GM18517 (cell line): ENCODE results near the gene SUGCT.
"Not testable (repeated sequence)": the region's sequence is repeated elsewhere in the genome, so short reads cannot be mapped to it uniquely, and the experiment has no call there.

Experiments
- ATAC-seq: cut with Tn5 transposase; IDR thresholded peaks from one replicate; pipeline ENCODE4 v1.9.1; 2021; ENCODE audit warnings: mild to moderate bottlenecking, moderate library complexity; ENCODE audit not compliant: unreplicated experiment

Gene SUGCT

GRCh38 chr7:40647719-40648118 lies 512.9 kb downstream of the SUGCT start:
- ATAC-seq, result no peak

DNA sequence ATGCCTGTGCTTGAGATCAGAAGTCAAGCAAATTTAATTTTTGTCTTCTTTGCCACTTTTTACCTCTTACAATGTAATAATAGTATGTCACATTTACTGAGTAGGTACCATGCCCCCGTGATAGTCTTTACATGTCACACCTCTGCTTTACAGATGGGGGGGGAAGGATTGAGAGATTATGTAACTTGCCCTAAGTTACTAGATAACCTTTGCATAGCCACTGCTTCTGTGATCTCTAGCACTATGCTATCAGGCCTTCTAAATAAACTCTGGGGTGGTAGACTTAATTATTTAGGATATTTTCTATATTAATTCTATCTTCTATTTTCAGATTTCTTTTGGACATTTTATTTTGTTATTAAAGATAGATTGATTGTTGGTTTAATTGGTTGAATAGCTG lies 514.4 kb downstream of the SUGCT start:
- no peak for ATAC-seq

DNA sequence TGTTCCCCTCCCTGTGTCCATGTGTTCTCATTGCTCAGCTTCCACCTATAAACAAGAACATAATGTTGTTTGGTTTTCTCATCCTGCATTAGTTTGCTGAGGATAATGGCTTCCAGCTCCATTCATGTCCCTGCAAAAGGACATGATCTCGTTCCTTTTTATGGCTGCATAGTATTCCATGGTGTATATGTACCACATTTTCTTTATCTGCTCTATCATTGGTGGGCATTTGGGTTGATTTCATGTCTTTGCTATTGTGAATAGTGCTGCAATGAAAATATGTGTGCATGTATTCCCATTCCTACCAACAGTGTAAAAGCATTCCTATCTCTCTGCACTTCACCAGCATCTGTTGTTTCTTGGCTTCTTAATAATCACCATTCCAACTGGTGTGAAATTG lies 516.1 kb downstream of the SUGCT start:
- ATAC-seq, result not testable (repeated sequence)

DNA sequence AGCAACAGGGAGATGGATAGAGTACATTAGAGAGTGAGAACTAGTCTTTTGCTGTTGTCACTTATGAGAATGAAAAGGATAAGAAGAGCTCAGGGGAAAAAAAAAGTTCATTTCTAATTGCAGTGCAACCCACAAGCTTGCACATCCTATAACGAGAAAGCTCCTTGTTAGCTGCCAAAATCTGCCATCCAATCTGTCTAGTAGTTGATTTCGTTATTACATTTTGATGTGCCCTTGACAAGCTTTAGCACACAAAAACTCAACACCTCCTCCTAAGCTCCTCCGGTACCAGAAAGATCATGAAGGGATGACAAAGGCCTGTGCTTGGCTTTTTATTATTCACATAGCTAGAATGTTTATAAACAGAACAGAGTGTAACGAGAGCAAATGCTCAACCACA lies 519.4 kb downstream of the SUGCT start:
- no peak for ATAC-seq

DNA sequence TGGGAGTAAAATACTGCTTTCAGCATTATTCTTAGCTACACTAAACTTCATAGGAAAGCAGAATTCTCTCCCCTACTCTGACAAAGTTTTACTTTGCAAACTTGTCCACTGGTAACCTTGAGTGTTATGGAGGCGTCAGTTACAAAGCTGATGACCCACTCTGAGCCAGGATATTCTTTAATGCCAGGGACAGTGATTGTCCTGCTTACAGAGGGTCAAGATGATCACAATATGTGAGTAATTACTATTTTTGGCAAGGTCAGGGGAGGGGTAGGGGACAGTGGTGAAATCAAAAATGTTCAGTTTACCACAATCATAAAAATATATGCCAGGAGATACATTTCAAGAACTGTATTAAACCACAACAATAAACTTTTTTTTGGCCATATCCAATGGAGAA lies 520.6 kb downstream of the SUGCT start:
- ATAC-seq, result no peak

GRCh38 chr7:40656349-40656748 lies 521.5 kb downstream of the SUGCT start:
- ATAC-seq, result no peak

GRCh38 chr7:40658729-40659128 lies 523.9 kb downstream of the SUGCT start:
- no peak for ATAC-seq

DNA sequence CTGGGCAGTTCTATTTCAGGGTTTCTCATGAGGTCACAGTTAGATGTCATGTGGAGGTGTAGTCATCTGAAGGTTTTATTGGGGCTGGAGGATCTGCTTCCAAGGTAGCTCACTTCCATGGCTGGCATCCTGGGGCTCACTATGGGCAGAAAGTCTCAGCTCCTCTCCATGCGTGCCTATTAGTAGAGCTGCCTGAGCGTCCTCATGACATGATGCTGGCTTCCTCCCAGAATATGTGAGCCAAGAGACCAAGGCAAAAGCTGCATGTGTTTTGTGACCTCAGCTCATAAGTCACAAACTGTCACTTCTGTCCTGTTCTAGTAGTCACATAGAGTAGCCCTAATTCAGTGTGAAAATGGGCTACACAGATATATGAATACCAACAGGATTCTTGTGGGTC lies 524.4 kb downstream of the SUGCT start:
- no peak for ATAC-seq

GRCh38 chr7:40673285-40673684 lies 538.5 kb downstream of the SUGCT start:
- ATAC-seq, result no peak

DNA sequence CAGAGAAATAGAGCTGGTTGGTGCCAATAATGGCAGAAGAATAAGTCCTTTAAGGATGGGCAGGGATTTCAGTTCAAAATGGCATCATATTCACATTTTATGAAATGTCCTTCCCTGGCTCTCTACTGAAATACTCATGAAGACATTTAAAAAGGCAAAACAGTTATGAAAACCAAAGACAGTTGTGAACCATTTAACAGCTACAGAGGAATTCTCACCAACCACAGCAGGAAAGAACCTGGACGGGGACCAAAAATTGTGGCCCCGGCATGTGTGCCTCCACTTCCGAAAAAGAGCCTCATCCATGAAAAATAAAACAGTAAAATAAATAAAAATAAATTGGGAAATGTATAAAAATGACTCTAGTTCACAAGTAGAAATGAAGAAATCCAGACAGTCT lies 539.5 kb downstream of the SUGCT start:
- ATAC-seq, result no peak

DNA sequence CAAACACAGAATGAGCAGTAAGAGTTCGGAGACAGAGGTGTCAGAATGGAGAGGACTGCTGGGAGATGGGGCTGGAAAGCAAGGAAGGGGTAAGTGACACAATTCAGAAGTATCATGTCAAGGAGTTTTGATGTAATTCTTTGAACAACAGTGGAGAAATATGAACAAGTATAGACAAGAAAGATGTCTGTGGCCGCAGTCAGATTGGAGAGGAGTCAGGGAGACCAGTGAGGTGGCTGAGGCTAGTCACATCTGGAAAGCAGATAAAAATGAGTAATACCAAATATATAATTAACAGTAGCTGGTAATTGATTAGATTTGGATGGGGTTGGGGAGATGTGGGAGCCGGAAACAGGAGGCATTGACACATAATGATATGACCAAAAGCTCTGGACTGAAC lies 540.9 kb downstream of the SUGCT start:
- ATAC-seq, result no peak

- no peak for ATAC-seq
Observed at GRCh38 chr7:40676221-40676620, 541.4 kb downstream of the SUGCT start.

- ATAC-seq, result peak; percentile 80
Observed at GRCh38 chr7:40680657-40681056, 545.9 kb downstream of the SUGCT start.

- no peak for ATAC-seq
Observed at GRCh38 chr7:40682696-40683095, 547.9 kb downstream of the SUGCT start.

DNA sequence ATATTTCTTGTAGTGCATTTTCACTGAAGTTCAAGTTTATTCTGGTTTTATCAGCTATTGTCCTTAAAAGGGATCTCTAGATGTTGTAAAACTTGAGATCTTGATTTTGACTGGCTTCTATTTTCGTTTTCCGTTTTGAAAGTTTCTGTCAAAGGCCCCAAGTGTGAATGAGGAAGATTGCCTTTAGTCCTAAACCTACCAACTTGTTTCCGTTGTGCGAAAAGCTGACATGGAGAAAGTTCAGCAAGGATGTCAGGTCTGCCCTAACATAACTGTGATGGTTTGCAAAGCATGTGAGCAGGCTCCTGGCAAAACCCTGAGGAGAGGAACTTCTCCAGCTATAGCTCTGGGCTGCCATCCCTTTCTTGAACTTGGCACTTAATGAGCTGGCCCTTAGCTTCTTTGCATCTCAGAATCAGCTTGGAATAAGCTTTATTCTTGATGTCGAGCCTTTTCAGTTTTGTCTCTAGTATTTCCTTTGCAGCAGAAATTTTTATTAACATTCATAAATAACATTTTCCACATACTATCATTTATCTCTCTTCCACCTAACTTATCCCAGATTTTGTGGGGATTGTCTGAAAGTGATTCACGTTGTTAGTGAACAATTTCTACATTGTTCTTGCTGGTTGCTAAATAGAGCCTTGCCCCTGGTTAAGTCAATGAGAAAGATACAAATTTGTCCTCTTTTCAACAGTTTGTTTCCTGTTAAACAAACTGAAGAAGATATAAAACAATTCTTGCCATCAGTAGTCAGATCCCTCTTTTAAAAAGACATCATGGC lies 559.4 kb downstream of the SUGCT start:
- no peak for ATAC-seq

DNA sequence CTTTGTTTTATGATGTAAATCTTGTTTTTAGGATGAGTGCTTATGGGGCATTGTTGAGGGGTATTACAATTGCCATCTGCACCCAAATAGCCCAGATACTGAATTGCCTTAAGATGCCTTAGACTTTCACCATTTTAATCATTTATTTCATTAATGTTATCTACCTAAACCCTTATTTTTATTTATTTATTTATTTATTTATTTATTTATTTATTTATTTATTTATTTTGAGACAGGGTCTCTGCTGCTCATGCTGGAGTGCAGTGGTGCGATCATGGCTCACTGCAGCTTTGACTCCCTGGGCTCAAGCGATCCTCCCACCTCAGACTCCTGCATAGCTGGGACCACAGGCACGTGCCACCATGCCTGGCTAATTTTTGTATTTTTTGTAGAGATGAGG lies 560.2 kb downstream of the SUGCT start:
- no peak for ATAC-seq

DNA sequence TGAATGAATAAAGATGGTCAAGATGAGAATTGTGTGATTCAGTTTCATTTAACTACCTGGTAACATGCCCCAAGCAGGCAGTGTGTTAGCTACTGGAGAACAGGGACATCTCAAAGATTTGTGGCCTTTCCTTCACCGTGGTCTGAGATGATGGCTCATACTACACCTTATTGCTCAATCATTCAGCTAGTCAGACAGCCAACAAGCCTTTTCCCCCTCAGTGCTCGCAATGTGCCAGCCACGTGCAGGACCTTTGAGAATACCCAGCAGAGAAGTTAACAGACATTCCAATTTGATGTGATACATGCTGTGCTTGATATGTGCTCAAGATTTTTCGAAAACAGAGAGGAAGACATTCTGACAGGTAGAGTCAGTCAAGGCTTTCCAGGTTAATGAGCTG lies 562.8 kb downstream of the SUGCT start:
- ATAC-seq, result no peak

GRCh38 chr7:40698214-40698920 lies 563.6 kb downstream of the SUGCT start:
- ATAC-seq, result no peak

DNA sequence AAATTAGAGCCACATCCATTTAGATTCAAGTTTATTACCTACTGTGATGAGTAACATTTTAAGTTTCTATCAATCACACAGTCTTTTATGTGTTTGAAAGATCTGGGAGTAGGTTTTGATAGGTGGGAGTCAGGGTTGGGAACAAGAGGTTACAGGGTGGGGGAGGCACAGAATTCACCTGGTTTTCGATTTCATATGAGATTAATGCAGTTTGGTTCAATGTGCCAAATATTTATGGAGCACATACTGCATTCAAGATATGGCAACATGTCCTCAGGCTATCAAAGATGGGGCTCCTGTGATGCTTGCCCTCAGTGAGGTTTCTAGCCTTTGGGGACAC lies 564.1 kb downstream of the SUGCT start:
- no peak for ATAC-seq

DNA sequence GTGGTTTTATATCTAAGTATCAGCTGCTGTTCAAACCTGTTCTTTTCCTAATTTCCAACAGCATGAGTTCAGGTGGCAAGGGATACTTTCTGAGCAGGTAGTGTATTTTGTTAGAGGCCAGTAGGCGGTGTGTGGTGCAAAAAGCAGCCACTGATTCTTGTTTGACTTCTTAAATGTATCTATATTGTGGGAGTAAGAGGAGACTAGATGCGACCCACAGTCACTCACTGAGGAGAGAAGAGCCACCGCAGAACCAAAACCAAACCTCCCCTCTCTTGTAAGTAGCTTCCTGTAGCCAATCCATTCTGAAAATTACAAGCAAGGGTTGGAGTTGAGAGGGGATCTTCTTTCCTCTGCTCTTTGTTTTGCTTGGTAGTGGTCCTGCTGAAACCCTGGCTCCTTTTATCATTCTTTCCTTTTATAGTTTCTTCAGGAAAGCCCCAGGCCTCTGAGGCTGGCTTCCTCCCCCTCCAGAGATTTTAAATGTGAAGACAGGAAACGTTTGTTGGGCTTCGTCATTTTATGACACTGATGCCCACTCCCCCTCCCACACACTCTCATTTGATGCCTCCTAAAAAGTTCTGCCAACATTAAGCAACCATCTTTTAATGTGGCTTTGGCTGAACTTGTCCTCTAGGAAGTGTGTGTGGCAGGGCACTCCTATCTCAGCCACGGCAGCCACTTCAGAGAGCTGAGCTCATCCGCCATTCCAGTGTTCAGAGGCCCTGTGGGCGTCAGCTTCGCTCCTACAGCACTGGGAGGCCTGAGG lies 566.0 kb downstream of the SUGCT start:
- ATAC-seq, result no peak

DNA sequence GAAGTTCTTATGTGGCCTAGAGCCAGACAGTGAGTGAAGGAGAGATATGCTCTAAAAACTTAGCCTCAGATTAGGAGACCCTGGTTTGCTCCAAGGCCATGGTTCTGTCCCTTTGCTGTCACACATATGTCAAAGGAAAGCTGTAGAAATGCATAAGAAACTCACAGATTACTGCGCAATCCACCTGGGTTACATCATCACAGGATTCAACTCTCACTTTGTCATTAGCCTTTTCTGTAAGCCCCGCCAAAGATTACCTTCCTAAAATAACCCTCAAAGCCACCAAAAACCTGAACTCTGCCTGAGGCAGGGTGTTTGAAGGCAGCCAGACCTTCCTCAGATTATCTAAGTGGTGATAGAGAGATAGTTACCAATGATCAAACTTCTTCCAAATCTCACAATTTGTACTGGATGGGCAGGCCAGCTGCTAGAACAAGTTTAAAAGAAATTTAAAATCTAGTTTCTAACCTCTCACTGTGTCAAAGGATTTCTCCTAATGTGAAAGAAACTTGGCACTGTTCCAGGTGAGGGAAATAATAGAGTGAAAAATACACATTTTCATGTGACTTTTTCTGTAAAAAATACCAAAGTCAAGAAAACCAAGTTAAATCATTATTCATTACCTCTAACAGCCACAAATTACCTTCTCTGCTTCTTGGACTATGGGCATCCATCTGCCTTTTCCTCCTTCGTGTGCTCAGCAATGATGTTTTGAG lies 567.2 kb downstream of the SUGCT start:
- no peak for ATAC-seq
